ENCODE measurements around the gene ARHGAP23. TPM values are rescaled to one million over a fixed set of nuclear protein-coding genes. Genes with fewer than 3 reads are reported as not detected.

Gene ARHGAP23
- total RNA-seq, 1 experiment from 2014 or later, result 97.9 TPM

DNA sequence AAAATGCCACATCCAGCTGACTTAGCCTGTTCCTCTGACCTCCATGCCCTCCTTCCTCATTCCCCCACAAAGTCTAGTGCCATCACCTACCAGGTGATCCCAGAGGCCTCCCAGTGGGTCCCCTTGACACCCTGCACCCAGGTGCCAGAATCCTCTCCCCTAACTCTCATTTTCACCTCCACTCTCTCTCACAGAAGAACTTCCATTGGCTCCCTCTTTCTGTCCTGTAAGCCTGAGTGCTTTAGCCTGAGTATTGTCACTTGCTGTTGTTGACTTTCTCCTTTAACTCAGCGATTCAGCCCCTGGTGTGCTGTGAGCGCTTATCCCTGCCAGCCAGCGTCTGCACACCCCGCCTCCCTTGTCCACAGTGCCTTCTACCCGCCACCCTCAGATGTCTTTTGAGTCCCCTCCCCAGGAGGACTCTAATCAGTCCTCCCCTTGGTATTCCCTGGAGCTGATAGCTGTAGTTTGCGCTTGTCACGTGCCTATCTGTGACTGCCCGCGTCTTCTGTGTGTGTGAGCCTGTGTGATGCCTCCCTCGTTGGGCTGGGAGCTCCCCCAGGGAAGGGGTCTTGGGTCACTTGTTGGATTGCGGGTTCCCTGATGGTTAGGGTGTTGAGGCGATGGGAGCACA lies 31.9 kb downstream of the ARHGAP23 start:
- H3K14ac ChIP-seq (ENCODE audit: insufficient read depth, low read length), result no peak overlapping the region
- H3K9me3 ChIP-seq (ENCODE audit: control insufficient read depth, low read depth, low read length), result no peaks in the 10 kb centered on the region
- Mint-ChIP-seq H3K4me1 (peaks cover 24 to 28% of the 10 kb centered on the region in 2 experiments), H3K27ac (peak overlapping the region; percentile 7 to 80 (median 67)), H3K4me3 (no peak overlapping the region), H3K27me3 (ENCODE audit: low read depth) (no peaks in the 10 kb centered on the region; the same call in 1 of the 2 replicates), H3K9me3 (no peaks in the 10 kb centered on the region; a peak in 1 of 5 replicates), H3K36me3 (ENCODE audit: insufficient read depth in 1 of 3, low read depth in 3 of 3) (peaks cover 23 to 63% (median 26%) of the 10 kb centered on the region in 3 experiments; a peak in 6 of 7 replicates)
- peaks cover 12% of the 10 kb centered on the region; the same call in 1 of the 2 replicates for H3K79me2 ChIP-seq (ENCODE audit: insufficient read depth, low read length)
- peaks cover 10% of the 10 kb centered on the region; the same call in 1 of the 2 replicates for H3K4me1 ChIP-seq (ENCODE audit: insufficient read depth, low read length)
- no peak overlapping the region for H2BK120ac ChIP-seq (ENCODE audit: low read depth, low read length, poor library complexity, severe bottlenecking)
- H3K18ac ChIP-seq (ENCODE audit: insufficient read length, low read depth, low read length), result no peak overlapping the region
- no peak overlapping the region for H3T11ph ChIP-seq (ENCODE audit: low read length)
- H2BK12ac ChIP-seq (ENCODE audit: insufficient read length, low read depth, low read length), result no peak overlapping the region
- no peaks in the 10 kb centered on the region for H3K23me2 ChIP-seq (ENCODE audit: insufficient read length, low read depth, low read length, poor library complexity, severe bottlenecking)
- no peak overlapping the region for H4K5ac ChIP-seq (ENCODE audit: insufficient read length, low read depth, low read length)
- H4K91ac ChIP-seq (ENCODE audit: insufficient read length, low read depth, low read length), result no peak overlapping the region
- no peak overlapping the region for H2BK15ac ChIP-seq (ENCODE audit: low read depth, low read length)
- H4K20me1 ChIP-seq (ENCODE audit: control insufficient read depth, insufficient read depth, insufficient read length), result peaks cover 10% of the 10 kb centered on the region
- H3K27me3 ChIP-seq (ENCODE audit: insufficient read depth, low read length), result no peaks in the 10 kb centered on the region
- no peak overlapping the region for H3K56ac ChIP-seq (ENCODE audit: insufficient read length, low read depth, low read length)
- H4K8ac ChIP-seq (replicated peaks; ENCODE audit: insufficient read length, low read depth, low read length), result no peak overlapping the region
- no peak overlapping the region for H3K23ac ChIP-seq (ENCODE audit: insufficient read length, low read depth, low read length)
- H2AK5ac ChIP-seq (ENCODE audit: insufficient read length, low read length), result no peak overlapping the region
- H2BK20ac ChIP-seq (ENCODE audit: low read depth, low read length, poor library complexity, severe bottlenecking), result no peak overlapping the region
- no peak overlapping the region for H3K4me2 ChIP-seq (ENCODE audit: insufficient read depth, insufficient read length, low read length)
- WGBS (ENCODE audit: extremely low coverage, insufficient read length, low lambda C conversion rate), result no CpG with 5 or more reads among the region's 12 CpGs
- no peak overlapping the region for H3K27ac ChIP-seq (ENCODE audit: insufficient read length, low read depth, low read length)
- no peak overlapping the region for H3K9ac ChIP-seq (ENCODE audit: extremely low read depth, insufficient read length, low read length)
- peaks cover 2% of the 10 kb centered on the region for H3K79me1 ChIP-seq (ENCODE audit: insufficient read depth, low read depth, low read length, poor library complexity, severe bottlenecking)
- H3K4ac ChIP-seq (ENCODE audit: low read depth, low read length), result no peak overlapping the region
- no peak overlapping the region for H2BK5ac ChIP-seq (ENCODE audit: insufficient read length, low read length)
- no peak for TF ChIP-seq CTCF (conservative IDR thresholded peaks at IDR 0.05)
- DNase-seq, result no peak
- no peak overlapping the region for H2AFZ ChIP-seq (ENCODE audit: low read length)
